Endothelial cell of umbilical vein (primary cell): ENCODE data around the gene CLCA1. TPM values are rescaled to one million over a fixed set of nuclear protein-coding genes. Genes with fewer than 3 reads are reported as not detected.

Source experiments
- BruUV-seq: library from RNA; stranded (reverse); fragments of 400-500 nt; replicated peaks from 2 replicates; lab custom pipeline; 2021; lab: Mats Ljungman, UMichigan
- CTCF ChIA-PET: fragments of 300-600, 350-600 bp; sonication (Branson Sonifier 250); formaldehyde crosslinking; loops from one replicate; lab custom pipeline; 2021; ENCODE audit warnings: antibody characterized with exemption, inconsistent platforms; lab: Charles Lee
- POLR2A ChIA-PET: fragments of 300-600, 350-600 bp; sonication (Branson Sonifier 250); formaldehyde crosslinking; loops from one replicate; lab custom pipeline; 2021; ENCODE audit warnings: antibody characterized with exemption, inconsistent platforms; lab: Charles Lee
- DNase-seq: peaks from one replicate; pipeline ENCODE4 v3.0.0-alpha.2; 2011; ENCODE audit warnings: low read depth, low spot score
- FAIRE-seq: peaks from 2 replicates; lab custom pipeline; 2011; peaks lifted over from hg19 to GRCh38; lab: Jason Lieb, UNC
- H2AFZ ChIP-seq: 2 replicates; pipeline ENCODE4 v1.6.0; 2012; ENCODE audit warnings: low read depth, low read length, control low read depth, inconsistent platforms
- H3K27ac ChIP-seq: 2 replicates; pipeline ENCODE4 v1.5.1; 2011; ENCODE audit warnings: low read depth, mild to moderate bottlenecking, control low read depth, low read length, moderate library complexity; ENCODE audit not compliant: insufficient read depth
- H3K27me3 ChIP-seq, 2 experiments: 2 replicates each; pipeline versions ENCODE4 v1.6.0 to v1.6.1; 2011; ENCODE audit warnings: low read length in 2 of 2, mixed read lengths in 1 of 2; ENCODE audit not compliant: control insufficient read depth in 2 of 2, insufficient read depth in 2 of 2
- H3K36me3 ChIP-seq, 2 experiments: 2 replicates in 1 of 2; 3 replicates in 1 of 2; pipeline ENCODE4 v1.5.1; 2011; ENCODE audit warnings: low read length in 2 of 2, mild to moderate bottlenecking in 1 of 2, moderate library complexity in 1 of 2; ENCODE audit not compliant: control insufficient read depth in 2 of 2, insufficient read depth in 2 of 2; ENCODE audit errors: extremely low read depth in 1 of 2
- H3K4me1 ChIP-seq: 3 replicates; pipeline ENCODE4 v1.5.1; 2011; ENCODE audit warnings: mild to moderate bottlenecking, low read length; ENCODE audit not compliant: control insufficient read depth, insufficient read depth; ENCODE audit errors: extremely low read depth
- H3K4me2 ChIP-seq: 2 replicates; pipeline ENCODE4 v1.6.1; 2011; ENCODE audit warnings: low read length, control low read depth, mixed read lengths; ENCODE audit not compliant: insufficient read depth
- H3K4me3 ChIP-seq, 3 experiments: fragments of 200-600 bp in 1 of 3; sonication (generic), shearing (Covaris generic) in 1 of 3; replicated peaks in 1 of 3; 2 replicates each; pipeline ENCODE4 v1.5.1; 2011 to 2016; ENCODE audit warnings: control low read depth in 3 of 3, low read length in 3 of 3, mild to moderate bottlenecking in 2 of 3, inconsistent platforms in 1 of 3, low read depth in 1 of 3, moderate library complexity in 1 of 3; ENCODE audit not compliant: insufficient read depth in 1 of 3
- H3K79me2 ChIP-seq: 2 replicates; pipeline ENCODE4 v1.6.0; 2012; ENCODE audit warnings: low read length, inconsistent platforms; ENCODE audit not compliant: control insufficient read depth, insufficient read depth
- H3K9ac ChIP-seq: replicated peaks from 2 replicates; pipeline ENCODE3; 2011; ENCODE audit warnings: low read length, control low read depth; ENCODE audit not compliant: insufficient read depth; ENCODE audit errors: extremely low read depth
- H3K9me1 ChIP-seq: replicated peaks from 3 replicates; pipeline ENCODE4 v1.6.0; 2011; ENCODE audit warnings: mild to moderate bottlenecking, low read length; ENCODE audit not compliant: control insufficient read depth, insufficient read depth; ENCODE audit errors: extremely low read depth
- H3K9me3 ChIP-seq: replicated peaks from 2 replicates; pipeline ENCODE4 v1.5.1; 2012; ENCODE audit warnings: low read length, inconsistent platforms; ENCODE audit not compliant: control insufficient read depth, insufficient read depth
- H4K20me1 ChIP-seq: replicated peaks from 2 replicates; pipeline ENCODE3; 2011; ENCODE audit warnings: mild to moderate bottlenecking, low read length; ENCODE audit not compliant: control insufficient read depth, insufficient read depth; ENCODE audit errors: extremely low read depth
- CTCF ChIP-seq, 2 donors: IDR thresholded peaks; 1 replicate in 1 of 2; 2 replicates in 1 of 2; pipeline ENCODE4 v1.5.1; 2011; ENCODE audit warnings: low read length in 2 of 2, mild to moderate bottlenecking in 2 of 2, moderate library complexity in 2 of 2, control low read depth in 1 of 2, inconsistent platforms in 1 of 2, low read depth in 1 of 2; ENCODE audit not compliant: insufficient read depth in 1 of 2; ENCODE audit errors: extremely low read depth in 1 of 2
- EZH2 ChIP-seq: IDR thresholded peaks from 2 replicates; pipeline ENCODE4 v1.6.1; 2012; ENCODE audit warnings: borderline replicate concordance, low read depth, mild to moderate bottlenecking, moderate library complexity, low read length, inconsistent platforms; ENCODE audit not compliant: severe bottlenecking
- FOS ChIP-seq: IDR thresholded peaks from 2 replicates; pipeline ENCODE4 v1.6.1; 2011; ENCODE audit warnings: mild to moderate bottlenecking, low read length, moderate library complexity, borderline replicate concordance; ENCODE audit not compliant: insufficient read depth
- GATA2 ChIP-seq: IDR thresholded peaks from 2 replicates; pipeline ENCODE4 v1.7.0; 2011; ENCODE audit warnings: low read depth, mild to moderate bottlenecking, moderate library complexity, mixed read lengths, low read length; ENCODE audit not compliant: insufficient read length, insufficient read depth
- JUN ChIP-seq: IDR thresholded peaks from 2 replicates; pipeline ENCODE4 v1.6.1; 2011; ENCODE audit warnings: borderline replicate concordance, low read depth; ENCODE audit not compliant: insufficient read length, insufficient read depth
- MAX ChIP-seq: IDR thresholded peaks from 2 replicates; pipeline ENCODE4 v1.6.1; 2011; ENCODE audit not compliant: insufficient read depth, insufficient read length
- MYC ChIP-seq: IDR thresholded peaks from one replicate; pipeline ENCODE4 v1.6.1; 2011; ENCODE audit warnings: mild to moderate bottlenecking, low read depth, low read length
- POLR2A ChIP-seq: IDR thresholded peaks from 2 replicates; pipeline ENCODE4 v1.6.1; 2012; ENCODE audit warnings: low read depth, mild to moderate bottlenecking, control low read depth, low read length
- POLR2AphosphoS5 ChIP-seq: IDR thresholded peaks from 2 replicates; pipeline ENCODE4 v1.6.1; 2012; ENCODE audit warnings: low read depth, mild to moderate bottlenecking, control low read depth, low read length, moderate library complexity; ENCODE audit not compliant: insufficient read depth
- dilution Hi-C: fragments of 300-500 bp; cut with MboI; formaldehyde crosslinking; loops from one replicate; pipeline ENCODE4 v1.15.0; 2019; ENCODE audit warnings: low sequenced_read_pairs; ENCODE audit not compliant: extremely low pct_ligation_motif_present
- intact Hi-C: fragments of 100-400 bp; cut with micrococcal nuclease; formaldehyde crosslinking; loops from one replicate; pipeline ENCODE4 v1.10.0; 2022
- polyA plus RNA-seq, 4 experiments: library from polyadenylated mRNA; depleted of rRNA in 3 of 4; stranded (reverse) in 3 of 4; unstranded in 1 of 4; fragments of >200 nt; gene quantifications; 2 replicates each; pipeline versions ENCODE4 v1.2.1 to v1.2.3, GENCODE V29; 2011 to 2012; ENCODE audit warnings: missing spikeins in 1 of 4
- total RNA-seq: library from RNA; stranded (reverse); gene quantifications from 2 replicates; pipeline ENCODE4 v1.2.3, GENCODE V29; 2021

CLCA1 gene
- total and polyA plus RNA-seq, 2 donors (not counting 3 experiments of a cell fraction or from before 2014, with no cell fraction given): not detected

- Histone ChIP-seq H3K4me3 (no peak overlapping the region), H3K27me3 (no peaks in the 10 kb centered on the region), H2AFZ (no peak overlapping the region), H3K4me2 (no peak overlapping the region), H3K4me1 (no peaks in the 10 kb centered on the region), H3K9me1 (no peaks in the 10 kb centered on the region), H3K79me2 (no peaks in the 10 kb centered on the region), H3K36me3 (no peaks in the 10 kb centered on the region), H4K20me1 (no peaks in the 10 kb centered on the region), H3K27ac (no peak overlapping the region), H3K9ac (no peak overlapping the region), H3K9me3 (no peaks in the 10 kb centered on the region)
- POLR2A ChIA-PET: no interaction called here
- BruUV-seq: no TSS peak
- dilution Hi-C loops (no loop called here), intact Hi-C loops (no loop called here)
- TF ChIP-seq MYC (no peak), POLR2A (no peak), EZH2 (no peak), POLR2AphosphoS5 (no peak), JUN (no peak), FOS (no peak), CTCF (IDR thresholded peaks at IDR 0.05; ENCODE audit: extremely low read depth in 1 of 2, insufficient read depth in 1 of 2, low read depth in 1 of 2, low read length in 2 of 2) (no peak), GATA2 (no peak), MAX (no peak)
- DNase-seq (no peak), FAIRE-seq (no peak)
- CTCF ChIA-PET: interaction anchor here (0.9 to 4.0 kb wide), 3 partner anchors 13 to 19 kb away, joined by 3 to 24 read pairs (median 4); no protein-coding TSS in a partner anchor
These were observed 52.2 kb downstream of the CLCA1 start for GRCh38 chr1:86520789-86521521.
